OCI-LY3 (cell line): Measurements from ENCODE around the gene SHROOM3.
"Not testable (repeated sequence)": the region's sequence is repeated elsewhere in the genome, so short reads cannot be mapped to it uniquely, and the experiment has no call there.

ENCODE experiments used
- EZH2phosphoT487 ChIP-seq: fragments of 200-600 bp; shearing (Covaris generic); IDR thresholded peaks from 2 replicates; pipeline ENCODE4 v1.6.1; 2018; ENCODE audit warnings: antibody characterized with exemption, mixed run types, low read depth
- TF ChIP-seq, protein P1 (sequence below): fragments of 200-600, 300-600 bp; sonication (generic); IDR thresholded peaks from 2 replicates; pipeline ENCODE4 v1.5.1; 2014; ENCODE audit warnings: antibody characterized with exemption, low read length, low read depth

GRCh38 chr4:76727934-76728333 lies 292.9 kb downstream of the SHROOM3 start:
- TF ChIP-seq, protein P1, sequence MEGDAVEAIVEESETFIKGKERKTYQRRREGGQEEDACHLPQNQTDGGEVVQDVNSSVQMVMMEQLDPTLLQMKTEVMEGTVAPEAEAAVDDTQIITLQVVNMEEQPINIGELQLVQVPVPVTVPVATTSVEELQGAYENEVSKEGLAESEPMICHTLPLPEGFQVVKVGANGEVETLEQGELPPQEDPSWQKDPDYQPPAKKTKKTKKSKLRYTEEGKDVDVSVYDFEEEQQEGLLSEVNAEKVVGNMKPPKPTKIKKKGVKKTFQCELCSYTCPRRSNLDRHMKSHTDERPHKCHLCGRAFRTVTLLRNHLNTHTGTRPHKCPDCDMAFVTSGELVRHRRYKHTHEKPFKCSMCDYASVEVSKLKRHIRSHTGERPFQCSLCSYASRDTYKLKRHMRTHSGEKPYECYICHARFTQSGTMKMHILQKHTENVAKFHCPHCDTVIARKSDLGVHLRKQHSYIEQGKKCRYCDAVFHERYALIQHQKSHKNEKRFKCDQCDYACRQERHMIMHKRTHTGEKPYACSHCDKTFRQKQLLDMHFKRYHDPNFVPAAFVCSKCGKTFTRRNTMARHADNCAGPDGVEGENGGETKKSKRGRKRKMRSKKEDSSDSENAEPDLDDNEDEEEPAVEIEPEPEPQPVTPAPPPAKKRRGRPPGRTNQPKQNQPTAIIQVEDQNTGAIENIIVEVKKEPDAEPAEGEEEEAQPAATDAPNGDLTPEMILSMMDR, result not testable (repeated sequence)
- not testable (repeated sequence) for TF ChIP-seq EZH2phosphoT487
